Esophagus muscularis mucosa (tissue), 4 donors: Measurements from ENCODE around the gene CPB2.

Experiments
- CTCF ChIP-seq, 3 experiments: fragments of 200-600 bp in 2 of 3; fragments of 450-650 bp in 1 of 3; sonication (generic) in 2 of 3; IDR thresholded peaks; one replicate each; pipeline ENCODE4 v1.5.1; 2017 to 2019; ENCODE audit warnings: antibody characterized with exemption in 3 of 3, mild to moderate bottlenecking in 2 of 3, moderate library complexity in 1 of 3
- EP300 ChIP-seq: sonication (generic); formaldehyde crosslinking; IDR thresholded peaks from one replicate; pipeline ENCODE4 v1.6.1; 2017; ENCODE audit warnings: antibody characterized with exemption
- POLR2A ChIP-seq: fragments of 450-650 bp; IDR thresholded peaks from one replicate; pipeline ENCODE4 v1.6.1; 2017; ENCODE audit warnings: antibody characterized with exemption, moderate library complexity, mild to moderate bottlenecking, low read depth

- TF ChIP-seq CTCF (IDR thresholded peaks at IDR 0.05) (no peak), EP300 (no peak), POLR2A (no peak)
Observed at GRCh38 chr13:46146898-46147297, 42.1 kb upstream of the CPB2 start.
